ENCODE data around the gene CYP4F2.
"Not testable (repeated sequence)": the region's sequence is repeated elsewhere in the genome, so short reads cannot be mapped to it uniquely, and the experiment has no call there.

DNA sequence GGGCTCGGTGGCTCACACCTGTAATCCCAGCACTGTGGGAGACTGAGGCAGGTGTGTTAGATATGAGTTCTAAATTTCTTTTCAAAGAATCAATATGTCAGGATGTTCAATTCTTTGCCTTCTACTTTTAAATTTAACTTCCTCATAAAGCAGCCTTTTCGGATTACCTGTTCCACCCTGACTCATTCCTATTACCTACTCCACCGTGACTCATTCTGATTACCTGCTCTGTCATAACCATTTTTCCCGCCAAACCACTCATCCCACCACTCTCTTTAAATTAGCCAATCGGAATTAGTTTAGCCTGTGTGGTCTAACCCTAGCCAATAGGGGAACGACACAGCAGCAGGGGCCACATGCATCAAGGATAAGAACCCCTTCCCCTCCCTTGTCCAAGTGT lies 24.1 kb downstream of the CYP4F2 start:
- TF ChIP-seq, protein P1, sequence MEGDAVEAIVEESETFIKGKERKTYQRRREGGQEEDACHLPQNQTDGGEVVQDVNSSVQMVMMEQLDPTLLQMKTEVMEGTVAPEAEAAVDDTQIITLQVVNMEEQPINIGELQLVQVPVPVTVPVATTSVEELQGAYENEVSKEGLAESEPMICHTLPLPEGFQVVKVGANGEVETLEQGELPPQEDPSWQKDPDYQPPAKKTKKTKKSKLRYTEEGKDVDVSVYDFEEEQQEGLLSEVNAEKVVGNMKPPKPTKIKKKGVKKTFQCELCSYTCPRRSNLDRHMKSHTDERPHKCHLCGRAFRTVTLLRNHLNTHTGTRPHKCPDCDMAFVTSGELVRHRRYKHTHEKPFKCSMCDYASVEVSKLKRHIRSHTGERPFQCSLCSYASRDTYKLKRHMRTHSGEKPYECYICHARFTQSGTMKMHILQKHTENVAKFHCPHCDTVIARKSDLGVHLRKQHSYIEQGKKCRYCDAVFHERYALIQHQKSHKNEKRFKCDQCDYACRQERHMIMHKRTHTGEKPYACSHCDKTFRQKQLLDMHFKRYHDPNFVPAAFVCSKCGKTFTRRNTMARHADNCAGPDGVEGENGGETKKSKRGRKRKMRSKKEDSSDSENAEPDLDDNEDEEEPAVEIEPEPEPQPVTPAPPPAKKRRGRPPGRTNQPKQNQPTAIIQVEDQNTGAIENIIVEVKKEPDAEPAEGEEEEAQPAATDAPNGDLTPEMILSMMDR (IDR thresholded peaks at IDR 0.05; ENCODE audit: extremely low read depth in 1 of 2, insufficient read depth in 1 of 2, low read depth in 1 of 2, low read length in 2 of 2), result not testable (repeated sequence)
- not testable (repeated sequence) for TF ChIP-seq POLR2AphosphoS5 (IDR thresholded peaks at IDR 0.05; ENCODE audit: insufficient read depth, low read depth, low read length); EZH2 (IDR thresholded peaks at IDR 0.05; ENCODE audit: borderline replicate concordance, low read depth, low read length, severe bottlenecking); JUN (IDR thresholded peaks at IDR 0.05; ENCODE audit: borderline replicate concordance, insufficient read depth, insufficient read length, low read depth); GATA2 (IDR thresholded peaks at IDR 0.05; ENCODE audit: insufficient read depth, insufficient read length, low read depth, low read length); POLR2A (IDR thresholded peaks at IDR 0.05; ENCODE audit: low read depth, low read length); MYC (IDR thresholded peaks at IDR 0.05; ENCODE audit: low read depth, low read length)
- TF ChIP-seq, protein P2, sequence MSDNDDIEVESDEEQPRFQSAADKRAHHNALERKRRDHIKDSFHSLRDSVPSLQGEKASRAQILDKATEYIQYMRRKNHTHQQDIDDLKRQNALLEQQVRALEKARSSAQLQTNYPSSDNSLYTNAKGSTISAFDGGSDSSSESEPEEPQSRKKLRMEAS (IDR thresholded peaks at IDR 0.05; ENCODE audit: insufficient read depth, insufficient read length), result not testable (repeated sequence)

Measured in endothelial cell of umbilical vein (primary cell).